PC-3 (cell line): Measurements from ENCODE around the gene CFAP221. TPM values are rescaled to one million over a fixed set of nuclear protein-coding genes. Genes with fewer than 3 reads are reported as not detected.

Experiments
- ATAC-seq: fragments of 200-7000 bp; cut with Tn5 transposase; 2 replicates; pipeline ENCODE4 v1.9.1; 2020; ENCODE audit warnings: mild to moderate bottlenecking, moderate library complexity
- BruUV-seq: library from RNA; stranded (reverse); fragments of 400-500 nt; replicated peaks from 2 replicates; lab custom pipeline; 2021; lab: Mats Ljungman, UMichigan
- CTCF ChIA-PET: fragments of 300-600 bp; sonication (Branson Sonifier 250); formaldehyde crosslinking; loops from one replicate; lab custom pipeline; 2022; ENCODE audit warnings: antibody characterized with exemption; lab: Charles Lee
- POLR2A ChIA-PET: fragments of 300-600 bp; sonication (Branson Sonifier 250); formaldehyde crosslinking; loops from one replicate; lab custom pipeline; 2022; ENCODE audit warnings: antibody characterized with exemption; ENCODE audit not compliant: unreplicated experiment; lab: Charles Lee
- DNase-seq: peaks from one replicate; pipeline ENCODE4 v3.0.0-alpha.2; 2015
- H2AFZ ChIP-seq: fragments of 300-600 bp; sonication (generic); 2 replicates; pipeline ENCODE4 v1.6.0; 2016; ENCODE audit warnings: antibody characterized with exemption, low read length
- H3F3A ChIP-seq: fragments of 300-600 bp; sonication (generic); one replicate; pipeline ENCODE4 v1.6.0; 2017; ENCODE audit warnings: antibody characterized with exemption, low read length, control low read depth, mild to moderate bottlenecking; ENCODE audit not compliant: unreplicated experiment
- H3K27ac ChIP-seq: fragments of 300-600 bp; sonication (generic); 2 replicates; pipeline ENCODE4 v1.5.1; 2016; ENCODE audit warnings: mild to moderate bottlenecking, low read length
- H3K27me3 ChIP-seq: fragments of 300-600 bp; sonication (generic); 2 replicates; pipeline ENCODE4 v1.6.1; 2016; ENCODE audit warnings: low read length, mixed read lengths
- H3K36me3 ChIP-seq: fragments of 300-600 bp; sonication (generic); 2 replicates; pipeline ENCODE4 v1.6.1; 2016; ENCODE audit warnings: low read depth, mixed run types, low read length, mixed read lengths
- H3K4me1 ChIP-seq: fragments of 300-600 bp; sonication (generic); 2 replicates; pipeline ENCODE4 v1.5.1; 2016; ENCODE audit warnings: low read length; ENCODE audit not compliant: insufficient read depth
- H3K4me2 ChIP-seq: fragments of 300-600 bp; sonication (generic); 2 replicates; pipeline ENCODE4 v1.6.0; 2016; ENCODE audit warnings: low read length
- H3K4me3 ChIP-seq: fragments of 300-600 bp; sonication (generic); 2 replicates; pipeline ENCODE4 v1.5.1; 2016; ENCODE audit warnings: mild to moderate bottlenecking, low read length, mixed read lengths
- H3K79me2 ChIP-seq: fragments of 300-600 bp; sonication (generic); 2 replicates; pipeline ENCODE4 v1.6.1; 2017; ENCODE audit warnings: low read length, mixed read lengths
- H3K9ac ChIP-seq: fragments of 300-600 bp; sonication (generic); 2 replicates; pipeline ENCODE4 v1.6.0; 2016; ENCODE audit warnings: mild to moderate bottlenecking, low read length
- H3K9me2 ChIP-seq: fragments of 300-600 bp; sonication (generic); replicated peaks from 2 replicates; pipeline ENCODE4 v1.6.1; 2016; ENCODE audit warnings: mixed run types, low read length, mixed read lengths
- H3K9me3 ChIP-seq: fragments of 300-600 bp; sonication (generic); 2 replicates; pipeline ENCODE4 v1.6.1; 2016; ENCODE audit warnings: low read length, mixed read lengths
- H4K20me1 ChIP-seq: fragments of 300-600 bp; sonication (generic); 2 replicates; pipeline ENCODE4 v1.6.1; 2016; ENCODE audit warnings: low read length, mixed read lengths
- EZH2 ChIP-seq: fragments of 300-600 bp; sonication (generic); IDR thresholded peaks from one replicate; pipeline ENCODE4 v1.6.1; 2017; ENCODE audit warnings: antibody characterized with exemption, mild to moderate bottlenecking, low read length; ENCODE audit not compliant: unreplicated experiment
- EZH2phosphoT487 ChIP-seq: fragments of 300-600 bp; sonication (generic); IDR thresholded peaks from 2 replicates; pipeline ENCODE4 v1.6.1; 2018; ENCODE audit warnings: mild to moderate bottlenecking, antibody characterized with exemption, low read length, borderline replicate concordance
- intact Hi-C: fragments of 100-400 bp; cut with micrococcal nuclease; formaldehyde crosslinking; loops from 2 replicates; pipeline ENCODE4 v1.9.0; 2023
- total RNA-seq: library from RNA; depleted of rRNA; stranded (reverse); fragments of >200 nt; gene quantifications from 2 replicates; pipeline ENCODE4 v1.2.3, GENCODE V29; 2014
- TF ChIP-seq, protein P1 (sequence below): fragments of 300-600 bp; sonication (generic); conservative IDR thresholded peaks from 2 replicates; pipeline ENCODE4 v1.5.1; 2017; ENCODE audit warnings: antibody characterized with exemption, low read depth, mild to moderate bottlenecking, low read length

CFAP221 gene
- total RNA-seq, 1 experiment from 2014 or later = not detected

DNA sequence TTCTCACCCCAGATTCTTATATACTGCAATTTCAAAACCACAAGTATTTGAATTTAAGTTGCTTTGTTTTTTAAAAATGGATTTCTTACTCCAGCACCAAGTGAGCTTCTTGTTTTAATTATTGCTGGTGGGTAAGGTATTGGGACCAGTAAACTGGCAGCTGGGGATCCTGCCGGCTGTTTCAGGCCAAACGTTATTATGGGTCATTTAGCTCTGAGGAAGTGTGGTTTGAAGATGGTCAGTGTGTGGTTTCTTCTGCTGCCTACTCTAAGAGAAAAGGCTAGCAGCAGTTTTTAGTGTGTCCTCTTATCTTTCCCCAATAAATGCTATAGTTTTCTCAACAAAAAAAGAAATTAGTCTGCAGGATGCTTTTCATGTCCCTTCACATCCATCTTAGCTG, 30.6 kb downstream of the CFAP221 start:
- Histone ChIP-seq H3K9me2 (no peaks in the 10 kb centered on the region), H3K4me3 (no peak overlapping the region), H2AFZ (no peak overlapping the region), H3K4me1 (no peaks in the 10 kb centered on the region), H3K27ac (no peak overlapping the region), H3K79me2 (no peaks in the 10 kb centered on the region), H3K4me2 (no peak overlapping the region), H3K36me3 (no peaks in the 10 kb centered on the region), H3K9me3 (no peaks in the 10 kb centered on the region), H4K20me1 (no peaks in the 10 kb centered on the region), H3K27me3 (peaks cover 11% of the 10 kb centered on the region; the same call in 1 of the 2 replicates), H3F3A (no peaks in the 10 kb centered on the region), H3K9ac (no peak overlapping the region)
- BruUV-seq = no TSS peak
- ChIA-PET CTCF (no interaction called here), POLR2A (no interaction called here)
- TF ChIP-seq EZH2phosphoT487 (no peak), EZH2 (no peak)
- TF ChIP-seq, protein P1, sequence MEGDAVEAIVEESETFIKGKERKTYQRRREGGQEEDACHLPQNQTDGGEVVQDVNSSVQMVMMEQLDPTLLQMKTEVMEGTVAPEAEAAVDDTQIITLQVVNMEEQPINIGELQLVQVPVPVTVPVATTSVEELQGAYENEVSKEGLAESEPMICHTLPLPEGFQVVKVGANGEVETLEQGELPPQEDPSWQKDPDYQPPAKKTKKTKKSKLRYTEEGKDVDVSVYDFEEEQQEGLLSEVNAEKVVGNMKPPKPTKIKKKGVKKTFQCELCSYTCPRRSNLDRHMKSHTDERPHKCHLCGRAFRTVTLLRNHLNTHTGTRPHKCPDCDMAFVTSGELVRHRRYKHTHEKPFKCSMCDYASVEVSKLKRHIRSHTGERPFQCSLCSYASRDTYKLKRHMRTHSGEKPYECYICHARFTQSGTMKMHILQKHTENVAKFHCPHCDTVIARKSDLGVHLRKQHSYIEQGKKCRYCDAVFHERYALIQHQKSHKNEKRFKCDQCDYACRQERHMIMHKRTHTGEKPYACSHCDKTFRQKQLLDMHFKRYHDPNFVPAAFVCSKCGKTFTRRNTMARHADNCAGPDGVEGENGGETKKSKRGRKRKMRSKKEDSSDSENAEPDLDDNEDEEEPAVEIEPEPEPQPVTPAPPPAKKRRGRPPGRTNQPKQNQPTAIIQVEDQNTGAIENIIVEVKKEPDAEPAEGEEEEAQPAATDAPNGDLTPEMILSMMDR = no peak
- intact Hi-C loops = no loop called here
- ATAC-seq = no peak
- no peak for DNase-seq

DNA sequence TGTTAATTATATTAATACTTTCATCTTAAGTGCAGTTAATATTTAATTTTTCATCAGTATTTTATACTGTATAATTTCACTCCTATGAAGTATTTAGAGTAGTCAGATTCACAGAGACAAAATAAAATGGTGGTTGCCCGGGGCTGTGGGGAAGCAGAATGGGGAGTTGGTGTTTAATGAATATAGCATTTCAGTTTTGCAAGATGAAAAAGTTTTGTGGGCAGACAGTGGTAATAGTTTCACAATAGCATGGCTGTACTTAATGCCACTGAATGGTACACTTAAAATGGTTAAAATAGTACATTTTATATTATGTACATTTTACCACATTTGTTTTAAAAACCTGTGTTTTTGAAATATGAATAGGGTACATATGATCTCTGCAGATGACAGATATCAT, 31.2 kb downstream of the CFAP221 start:
- ATAC-seq = no peak
- intact Hi-C loops = no loop called here
- DNase-seq = no peak

More for the DNA sequence above, 31.2 kb downstream of the CFAP221 start:
- Histone ChIP-seq H3K4me3 (no peak overlapping the region), H3K27me3 (peaks cover 11% of the 10 kb centered on the region; the same call in 1 of the 2 replicates), H4K20me1 (no peaks in the 10 kb centered on the region), H3F3A (no peaks in the 10 kb centered on the region), H3K9ac (no peak overlapping the region), H3K9me3 (no peaks in the 10 kb centered on the region), H3K36me3 (no peaks in the 10 kb centered on the region), H3K9me2 (no peaks in the 10 kb centered on the region), H3K4me2 (no peak overlapping the region), H3K27ac (no peak overlapping the region), H3K4me1 (no peaks in the 10 kb centered on the region), H3K79me2 (no peaks in the 10 kb centered on the region), H2AFZ (no peak overlapping the region)
- POLR2A ChIA-PET = no interaction called here
- CTCF ChIA-PET = no interaction called here
- TF ChIP-seq, protein P1 = no peak
- TF ChIP-seq EZH2 (no peak), EZH2phosphoT487 (no peak)
- BruUV-seq = no TSS peak
